Measurements from ENCODE around the gene CRY2. TPM values are rescaled to one million over a fixed set of nuclear protein-coding genes. Genes with fewer than 3 reads are reported as not detected.
"Not testable (repeated sequence)": the region's sequence is repeated elsewhere in the genome, so short reads cannot be mapped to it uniquely, and the experiment has no call there.

CRY2 gene
- total RNA-seq, 1 experiment from 2014 or later = 8.1 TPM

- ChIA-PET CTCF (interaction anchor here (0.7 to 3.6 kb wide), 4 partner anchors 9 to 477 kb away, joined by 3 to 15 read pairs (median 4); no protein-coding TSS in a partner anchor), POLR2A (interaction anchor here (1.3 to 1.4 kb wide), 2 partner anchors 12 to 25 kb away, joined by 3 to 7 read pairs; partner anchors contain the start of gene CRY2)
- intact Hi-C loops (cut with micrococcal nuclease) = no loop called here
- Mint-ChIP-seq H3K9me3 (ENCODE audit: unreplicated experiment) (no peaks in the 10 kb centered on the region), H3K4me1 (ENCODE audit: insufficient read depth, unreplicated experiment) (peaks cover 6% of the 10 kb centered on the region), H3K4me3 (ENCODE audit: unreplicated experiment) (no peak overlapping the region), H3K36me3 (ENCODE audit: insufficient read depth, unreplicated experiment) (peaks cover 6% of the 10 kb centered on the region), H3K27ac (ENCODE audit: low read depth, unreplicated experiment) (no peak overlapping the region), H3K27me3 (ENCODE audit: insufficient read depth, unreplicated experiment) (peaks cover 37% of the 10 kb centered on the region)
- TF ChIP-seq, protein P1, sequence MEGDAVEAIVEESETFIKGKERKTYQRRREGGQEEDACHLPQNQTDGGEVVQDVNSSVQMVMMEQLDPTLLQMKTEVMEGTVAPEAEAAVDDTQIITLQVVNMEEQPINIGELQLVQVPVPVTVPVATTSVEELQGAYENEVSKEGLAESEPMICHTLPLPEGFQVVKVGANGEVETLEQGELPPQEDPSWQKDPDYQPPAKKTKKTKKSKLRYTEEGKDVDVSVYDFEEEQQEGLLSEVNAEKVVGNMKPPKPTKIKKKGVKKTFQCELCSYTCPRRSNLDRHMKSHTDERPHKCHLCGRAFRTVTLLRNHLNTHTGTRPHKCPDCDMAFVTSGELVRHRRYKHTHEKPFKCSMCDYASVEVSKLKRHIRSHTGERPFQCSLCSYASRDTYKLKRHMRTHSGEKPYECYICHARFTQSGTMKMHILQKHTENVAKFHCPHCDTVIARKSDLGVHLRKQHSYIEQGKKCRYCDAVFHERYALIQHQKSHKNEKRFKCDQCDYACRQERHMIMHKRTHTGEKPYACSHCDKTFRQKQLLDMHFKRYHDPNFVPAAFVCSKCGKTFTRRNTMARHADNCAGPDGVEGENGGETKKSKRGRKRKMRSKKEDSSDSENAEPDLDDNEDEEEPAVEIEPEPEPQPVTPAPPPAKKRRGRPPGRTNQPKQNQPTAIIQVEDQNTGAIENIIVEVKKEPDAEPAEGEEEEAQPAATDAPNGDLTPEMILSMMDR (IDR thresholded peaks at IDR 0.05; ENCODE audit: unreplicated experiment) = no peak
- no peak for DNase-seq (ENCODE audit: unreplicated experiment)
- no TSS peak for BruUV-seq (replicated peaks)
Measured at GRCh38 chr11:45834298-45834756, 12.9 kb upstream of the CRY2 start.

- ChIA-PET CTCF (interaction anchor here (1.0 kb wide), 1 partner anchor 34 kb away, joined by 3 read pairs; no protein-coding TSS in a partner anchor), POLR2A (interaction anchor here (0.7 kb wide), 1 partner anchor 27 kb away, joined by 3 read pairs; no protein-coding TSS in a partner anchor)
- no peak overlapping the region for H3K27ac Mint-ChIP-seq (ENCODE audit: low read depth, unreplicated experiment)
- H3K4me1 Mint-ChIP-seq (ENCODE audit: insufficient read depth, unreplicated experiment) = peaks cover 8% of the 10 kb centered on the region
- H3K36me3 Mint-ChIP-seq (ENCODE audit: insufficient read depth, unreplicated experiment) = no peaks in the 10 kb centered on the region
- H3K9me3 Mint-ChIP-seq (ENCODE audit: unreplicated experiment) = no peaks in the 10 kb centered on the region
- H3K27me3 Mint-ChIP-seq (ENCODE audit: insufficient read depth, unreplicated experiment) = peaks cover 51% of the 10 kb centered on the region
- TF ChIP-seq, protein P1 (IDR thresholded peaks at IDR 0.05; ENCODE audit: unreplicated experiment) = no peak
- H3K4me3 Mint-ChIP-seq (ENCODE audit: unreplicated experiment) = no peak overlapping the region
- no TSS peak for BruUV-seq (replicated peaks)
- intact Hi-C loops (cut with micrococcal nuclease) = no loop called here
- no peak for DNase-seq (ENCODE audit: unreplicated experiment)
Measured at GRCh38 chr11:45839204-45839603, 8.1 kb upstream of the CRY2 start.

DNA sequence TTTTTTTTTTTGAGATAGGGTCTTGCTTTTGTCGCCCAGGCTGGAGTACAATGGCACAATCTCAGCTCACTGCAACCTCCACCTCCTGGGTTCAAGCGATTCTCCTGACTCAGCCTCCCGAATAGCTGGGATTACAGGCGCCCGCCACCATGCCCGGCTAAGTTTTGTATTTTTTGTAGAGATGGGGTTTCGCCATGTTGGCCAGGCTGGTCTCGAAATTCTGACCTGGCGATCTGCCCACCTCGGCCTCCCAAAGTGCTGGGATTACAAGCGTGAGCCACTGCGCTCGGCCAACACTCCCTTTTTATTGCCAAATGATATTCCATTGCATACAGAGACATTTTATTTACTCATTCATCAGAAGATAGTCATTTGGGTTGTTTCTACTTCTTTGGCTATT lies 7.0 kb upstream of the CRY2 start:
- CTCF ChIA-PET; H3K4me3 Mint-ChIP-seq (ENCODE audit: unreplicated experiment); H3K36me3 Mint-ChIP-seq (ENCODE audit: insufficient read depth, unreplicated experiment); BruUV-seq (replicated peaks); H3K9me3 Mint-ChIP-seq (ENCODE audit: unreplicated experiment); DNase-seq (ENCODE audit: unreplicated experiment); H3K4me1 Mint-ChIP-seq (ENCODE audit: insufficient read depth, unreplicated experiment); H3K27ac Mint-ChIP-seq (ENCODE audit: low read depth, unreplicated experiment); POLR2A ChIA-PET: not testable (repeated sequence)
- H3K27me3 Mint-ChIP-seq (ENCODE audit: insufficient read depth, unreplicated experiment) = peaks cover 49% of the 10 kb centered on the region
- intact Hi-C loops (cut with micrococcal nuclease) = loop anchor here (10.0 kb wide), 1 partner anchor 55 kb away; no protein-coding TSS in a partner anchor

DNA sequence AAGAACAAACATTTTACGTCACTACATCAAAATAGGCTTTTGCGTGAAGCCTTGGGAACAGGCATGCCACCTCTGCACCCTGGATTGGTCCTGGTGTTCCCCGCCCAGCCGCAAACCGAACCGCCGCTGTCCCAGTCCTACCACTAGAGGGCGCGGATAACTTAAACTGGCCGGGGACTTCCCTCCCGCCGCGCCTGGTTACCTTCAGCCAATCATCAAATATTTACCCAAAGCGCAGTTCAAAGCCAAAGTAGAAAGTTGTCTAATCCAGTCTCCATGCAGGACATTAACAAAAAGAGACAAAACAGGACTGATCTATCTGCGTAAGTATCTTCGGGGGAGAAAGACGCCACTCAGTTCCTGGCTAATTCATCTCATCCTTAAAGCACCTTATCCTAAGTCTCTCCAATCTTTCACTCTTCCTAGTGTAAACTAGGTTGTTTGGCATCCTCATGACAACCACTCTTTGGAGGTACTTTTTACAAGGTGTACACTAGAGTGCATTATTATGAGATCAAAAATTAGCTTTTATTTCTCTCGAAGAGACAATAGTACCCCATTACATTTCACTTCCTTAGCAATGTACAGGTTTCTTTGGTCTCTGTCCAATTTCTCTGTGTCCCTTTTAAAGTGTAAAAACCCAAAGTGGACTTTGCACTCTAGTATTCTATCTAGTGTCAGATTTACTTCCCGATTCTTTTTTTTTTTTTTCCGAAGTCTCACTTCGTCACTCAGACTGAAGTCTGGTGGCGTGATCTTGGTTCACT lies 3.9 kb upstream of the CRY2 start:
- no peaks in the 10 kb centered on the region for H3K36me3 Mint-ChIP-seq (ENCODE audit: insufficient read depth, unreplicated experiment)
- POLR2A ChIA-PET = interaction anchor here (0.5 to 1.8 kb wide), 8 partner anchors 10 to 274 kb away, joined by 3 to 9 read pairs (median 4); partner anchors contain the start of gene PEX16

More for the DNA sequence above, 3.9 kb upstream of the CRY2 start:
- peaks cover 9% of the 10 kb centered on the region for H3K4me1 Mint-ChIP-seq (ENCODE audit: insufficient read depth, unreplicated experiment)
- intact Hi-C loops (cut with micrococcal nuclease) = loop anchor here (10.0 kb wide), 1 partner anchor 51 kb away; no protein-coding TSS in a partner anchor
- peak; percentile 87 for DNase-seq (ENCODE audit: unreplicated experiment)
- CTCF ChIA-PET = interaction anchor here (0.5 to 2.6 kb wide), 25 partner anchors 9 to 165 kb away, joined by 3 to 23 read pairs (median 4); partner anchors contain the start of gene PEX16
- H3K27me3 Mint-ChIP-seq (ENCODE audit: insufficient read depth, unreplicated experiment) = peaks cover 18% of the 10 kb centered on the region
- H3K4me3 Mint-ChIP-seq (ENCODE audit: unreplicated experiment) = peak overlapping the region; percentile 30
- TF ChIP-seq, protein P1 (IDR thresholded peaks at IDR 0.05; ENCODE audit: unreplicated experiment) = peak; percentile 82
- no TSS peak for BruUV-seq (replicated peaks)
- H3K27ac Mint-ChIP-seq (ENCODE audit: low read depth, unreplicated experiment) = peak overlapping the region; percentile 87
- no peaks in the 10 kb centered on the region for H3K9me3 Mint-ChIP-seq (ENCODE audit: unreplicated experiment)

Data from MCF 10A (cell line).